Smooth muscle cell (in vitro differentiated cells): ENCODE measurements around the gene TRPV4. TPM values are rescaled to one million over a fixed set of nuclear protein-coding genes. Genes with fewer than 3 reads are reported as not detected.

Source experiments
- DNase-seq: peaks from one replicate; lab custom pipeline; 2025; ENCODE audit not compliant: unreplicated experiment; lab: John Stamatoyannopoulos, UW
- H2AFZ ChIP-seq: fragments of 200-600 bp; sonication (generic); 2 replicates; pipeline ENCODE4 v1.6.0; 2016; ENCODE audit warnings: antibody characterized with exemption, low read depth, mild to moderate bottlenecking
- H3F3A ChIP-seq: fragments of 200-600 bp; sonication (generic); 2 replicates; pipeline ENCODE4 v1.6.0; 2017; ENCODE audit warnings: antibody characterized with exemption, low read depth
- H3K27ac ChIP-seq: fragments of 200-600 bp; sonication (generic); 2 replicates; pipeline ENCODE4 v1.5.1; 2016; ENCODE audit warnings: low read depth, mild to moderate bottlenecking
- H3K27me3 ChIP-seq: fragments of 200-600 bp; sonication (generic); 2 replicates; pipeline ENCODE4 v1.6.1; 2016; ENCODE audit warnings: low read depth, mild to moderate bottlenecking
- H3K36me3 ChIP-seq: fragments of 200-600 bp; sonication (generic); 2 replicates; pipeline ENCODE4 v1.5.1; 2016; ENCODE audit warnings: low read depth
- H3K4me1 ChIP-seq: fragments of 200-600 bp; sonication (generic); 2 replicates; pipeline ENCODE4 v1.5.1; 2016; ENCODE audit warnings: low read depth
- H3K4me2 ChIP-seq: fragments of 200-600 bp; sonication (generic); 2 replicates; pipeline ENCODE4 v1.6.0; 2016; ENCODE audit warnings: mild to moderate bottlenecking
- H3K4me3 ChIP-seq: fragments of 200-600 bp; sonication (generic); 2 replicates; pipeline ENCODE4 v1.5.1; 2016; ENCODE audit warnings: mild to moderate bottlenecking
- H3K79me2 ChIP-seq: fragments of 200-600 bp; sonication (generic); 2 replicates; pipeline ENCODE4 v1.6.0; 2016; ENCODE audit warnings: low read depth, mild to moderate bottlenecking
- H3K9ac ChIP-seq: fragments of 200-600 bp; sonication (generic); 2 replicates; pipeline ENCODE4 v1.6.0; 2016; ENCODE audit warnings: low read depth
- H3K9me3 ChIP-seq: fragments of 200-600 bp; sonication (generic); replicated peaks from 2 replicates; pipeline ENCODE4 v1.5.1; 2016; ENCODE audit warnings: low read depth
- H4K20me1 ChIP-seq: fragments of 200-600 bp; sonication (generic); 2 replicates; pipeline ENCODE4 v1.6.0; 2016; ENCODE audit warnings: low read depth
- CTCF ChIP-seq: fragments of 200-600 bp; sonication (generic); IDR thresholded peaks from 2 replicates; pipeline ENCODE4 v1.5.1; 2017; ENCODE audit warnings: borderline replicate concordance, mild to moderate bottlenecking, antibody characterized with exemption; ENCODE audit not compliant: insufficient read depth, poor library complexity, severe bottlenecking
- WGBS: methylation state at CpG from one replicate; pipeline ENCODE4 v1.1.7; 2016; ENCODE audit warnings: low lambda C conversion rate; 5-methylcytosine and 5-hydroxymethylcytosine counted together
- polyA plus RNA-seq: library from polyadenylated mRNA; unstranded; fragments of >200 nt; fragmentation: Nextera tagmentation; extraction: Ambion mirVana; gene quantifications from 2 replicates; pipeline ENCODE4 v1.2.1, GENCODE V29; 2016
- total RNA-seq: library from RNA; depleted of rRNA; stranded (reverse); fragments of >200 nt; gene quantifications from 2 replicates; pipeline ENCODE4 v1.2.3, GENCODE V29; 2014

Gene TRPV4
- total and polyA plus RNA-seq, 2 experiments from 2014 or later: 1.5 to 1.9 TPM

GRCh38 chr12:109770861-109771670, 62.1 kb downstream of the TRPV4 start:
- Histone ChIP-seq H3K36me3 (no peaks in the 10 kb centered on the region), H3F3A (no peaks in the 10 kb centered on the region), H3K79me2 (no peaks in the 10 kb centered on the region), H3K4me3 (no peak overlapping the region), H3K4me2 (no peak overlapping the region), H3K9ac (no peak overlapping the region), H3K9me3 (no peaks in the 10 kb centered on the region), H3K4me1 (no peaks in the 10 kb centered on the region), H3K27me3 (no peaks in the 10 kb centered on the region), H3K27ac (no peak overlapping the region), H4K20me1 (no peaks in the 10 kb centered on the region), H2AFZ (no peak overlapping the region)
- WGBS: 91% methylated on average over 17 of the region's 17 CpGs
- no peak for TF ChIP-seq CTCF
- no peak for DNase-seq

GRCh38 chr12:109770104-109770860, 62.9 kb downstream of the TRPV4 start:
- H3K9me3 ChIP-seq: no peaks in the 10 kb centered on the region
- H3K27ac ChIP-seq: no peak overlapping the region
- no peaks in the 10 kb centered on the region for H3F3A ChIP-seq
- no peak overlapping the region for H2AFZ ChIP-seq
- H3K4me2 ChIP-seq: no peak overlapping the region
- H3K36me3 ChIP-seq: no peaks in the 10 kb centered on the region
- H3K4me3 ChIP-seq: no peak overlapping the region
- no peaks in the 10 kb centered on the region for H3K4me1 ChIP-seq
- TF ChIP-seq CTCF: no peak
- H3K27me3 ChIP-seq: no peaks in the 10 kb centered on the region
- 92% methylated on average over 16 of the region's 16 CpGs for WGBS
- no peaks in the 10 kb centered on the region for H4K20me1 ChIP-seq
- DNase-seq: no peak
- H3K79me2 ChIP-seq: no peaks in the 10 kb centered on the region
- no peak overlapping the region for H3K9ac ChIP-seq

GRCh38 chr12:109768901-109769670, 64.1 kb downstream of the TRPV4 start:
- WGBS: 96% methylated on average over 30 of the region's 38 CpGs
- no peaks in the 10 kb centered on the region for H3K27me3 ChIP-seq
- no peak overlapping the region for H2AFZ ChIP-seq
- DNase-seq: no peak
- H3K4me2 ChIP-seq: no peak overlapping the region
- H3K9ac ChIP-seq: no peak overlapping the region
- H3K4me1 ChIP-seq: no peaks in the 10 kb centered on the region
- no peaks in the 10 kb centered on the region for H4K20me1 ChIP-seq
- no peaks in the 10 kb centered on the region for H3K9me3 ChIP-seq
- no peak overlapping the region for H3K27ac ChIP-seq
- no peak for TF ChIP-seq CTCF
- no peaks in the 10 kb centered on the region for H3K36me3 ChIP-seq
- no peak overlapping the region for H3K4me3 ChIP-seq
- no peaks in the 10 kb centered on the region for H3K79me2 ChIP-seq
- H3F3A ChIP-seq: no peaks in the 10 kb centered on the region
